Kidney epithelial cell (primary cell): ENCODE data around the gene IL17RB. TPM values are rescaled to one million over a fixed set of nuclear protein-coding genes. Genes with fewer than 3 reads are reported as not detected.

ENCODE experiments used
- DNase-seq: peaks from one replicate; pipeline ENCODE4 v3.0.0-alpha.2; 2010; ENCODE audit warnings: low read depth
- H3K27me3 ChIP-seq: 2 replicates; pipeline ENCODE4 v1.6.0; 2011; ENCODE audit warnings: low read length; ENCODE audit not compliant: control insufficient read depth, insufficient read depth
- H3K36me3 ChIP-seq: 2 replicates; pipeline ENCODE4 v1.5.1; 2011; ENCODE audit warnings: low read length; ENCODE audit not compliant: control insufficient read depth, insufficient read depth
- H3K4me3 ChIP-seq: 2 replicates; pipeline ENCODE4 v1.5.1; 2011; ENCODE audit warnings: low read depth, mild to moderate bottlenecking, control low read depth, low read length
- CTCF ChIP-seq: IDR thresholded peaks from 2 replicates; pipeline ENCODE4 v1.5.1; 2011; ENCODE audit warnings: mild to moderate bottlenecking, moderate library complexity, low read length, control low read depth, inconsistent platforms; ENCODE audit not compliant: insufficient read depth, poor library complexity, severe bottlenecking
- total RNA-seq: library from RNA; depleted of rRNA; stranded (reverse); fragments of >200 nt; gene quantifications from 2 replicates; pipeline ENCODE4 v1.2.3, GENCODE V29; 2015

The IL17RB gene
- total RNA-seq, 1 donor from 2014 or later = 0.04 TPM

GRCh38 chr3:53823956-53824657 lies 22.3 kb upstream of the IL17RB start:
- Histone ChIP-seq H3K27me3 (no peaks in the 10 kb centered on the region), H3K4me3 (no peak overlapping the region), H3K36me3 (no peaks in the 10 kb centered on the region)
- TF ChIP-seq CTCF = no peak
- no peak for DNase-seq

- Histone ChIP-seq H3K36me3 (no peaks in the 10 kb centered on the region), H3K4me3 (no peak overlapping the region), H3K27me3 (no peaks in the 10 kb centered on the region)
- DNase-seq = no peak
- TF ChIP-seq CTCF = no peak
These were observed 21.6 kb upstream of the IL17RB start for GRCh38 chr3:53824795-53825194.

GRCh38 chr3:53826048-53826447 lies 20.3 kb upstream of the IL17RB start:
- no peaks in the 10 kb centered on the region for H3K36me3 ChIP-seq
- no peak overlapping the region for H3K4me3 ChIP-seq
- no peak for TF ChIP-seq CTCF
- H3K27me3 ChIP-seq = no peaks in the 10 kb centered on the region
- DNase-seq = no peak

GRCh38 chr3:53828581-53828980 lies 17.8 kb upstream of the IL17RB start:
- Histone ChIP-seq H3K36me3 (no peaks in the 10 kb centered on the region), H3K27me3 (no peaks in the 10 kb centered on the region), H3K4me3 (no peak overlapping the region)
- TF ChIP-seq CTCF = no peak
- no peak for DNase-seq

GRCh38 chr3:53829605-53830004 lies 16.8 kb upstream of the IL17RB start:
- Histone ChIP-seq H3K36me3 (no peaks in the 10 kb centered on the region), H3K27me3 (no peaks in the 10 kb centered on the region), H3K4me3 (no peak overlapping the region)
- TF ChIP-seq CTCF = no peak
- DNase-seq = no peak

GRCh38 chr3:53830944-53831343 lies 15.4 kb upstream of the IL17RB start:
- DNase-seq = no peak
- no peaks in the 10 kb centered on the region for H3K27me3 ChIP-seq
- TF ChIP-seq CTCF = no peak
- H3K36me3 ChIP-seq = no peaks in the 10 kb centered on the region
- no peak overlapping the region for H3K4me3 ChIP-seq
